HepG2 (cell line): Measurements from ENCODE around the gene RDH13. TPM values are rescaled to one million over a fixed set of nuclear protein-coding genes. Genes with fewer than 3 reads are reported as not detected.
"Not testable (repeated sequence)": the region's sequence is repeated elsewhere in the genome, so short reads cannot be mapped to it uniquely, and the experiment has no call there.

Experiments
- ATAC-seq: fragments of 200-7000 bp; cut with Tn5 transposase; 3 replicates; pipeline ENCODE4 v1.9.1; 2020; ENCODE audit warnings: mild to moderate bottlenecking, moderate library complexity
- BruUV-seq: library from RNA; stranded (reverse); fragments of 400-500 nt; replicated peaks from 2 replicates; lab custom pipeline; 2021; lab: Mats Ljungman, UMichigan
- CTCF ChIA-PET: fragments of 300-600 bp; formaldehyde crosslinking; extraction: SDS; loops from one replicate; lab custom pipeline; 2021; ENCODE audit warnings: low total read pairs, inconsistent platforms, low intra/inter-chr PET ratio; lab: Yijun Ruan, JAX
- POLR2A ChIA-PET: fragments of 350-600 bp; sonication (Branson Sonifier 250); formaldehyde crosslinking; loops from one replicate; lab custom pipeline; 2020; ENCODE audit warnings: antibody characterized with exemption, inconsistent platforms; lab: Yijun Ruan, JAX
- DNase-seq: peaks from one replicate; pipeline ENCODE4 v3.0.0-alpha.2; 2015; ENCODE audit warnings: low spot score
- FAIRE-seq: peaks from 3 replicates; lab custom pipeline; 2011; peaks lifted over from hg19 to GRCh38; lab: Jason Lieb, UNC
- H2AFZ ChIP-seq: one replicate; pipeline ENCODE4 v1.6.1; 2011; ENCODE audit warnings: low read length, inconsistent platforms
- H3K27ac ChIP-seq: fragments of 300-600 bp; 3 replicates; pipeline ENCODE4 v1.8.0; 2011; ENCODE audit warnings: mixed run types, mild to moderate bottlenecking, mixed read lengths, low read length, inconsistent platforms; ENCODE audit not compliant: insufficient read depth; ENCODE audit errors: extremely low read length
- H3K27me3 ChIP-seq, 2 experiments: fragments of 200-600 bp in 1 of 2; 2 replicates in 1 of 2; 3 replicates in 1 of 2; pipeline versions ENCODE4 v1.6.0 to v1.8.0; 2011; ENCODE audit warnings: low read length in 2 of 2, mild to moderate bottlenecking in 2 of 2, moderate library complexity in 2 of 2, inconsistent platforms in 1 of 2; ENCODE audit not compliant: insufficient read depth in 2 of 2, control insufficient read depth in 1 of 2
- H3K36me3 ChIP-seq, 2 experiments: fragments of 200-600 bp in 1 of 2; replicated peaks in 1 of 2; 2 replicates in 1 of 2; 3 replicates in 1 of 2; pipeline versions ENCODE4 v1.5.1 to v1.8.0; 2011; ENCODE audit warnings: low read length in 2 of 2, inconsistent platforms in 1 of 2; ENCODE audit not compliant: insufficient read depth in 2 of 2, control insufficient read depth in 1 of 2
- H3K4me1 ChIP-seq: 2 replicates; pipeline ENCODE4 v1.5.1; 2012; ENCODE audit warnings: low read length, inconsistent platforms; ENCODE audit not compliant: insufficient read depth
- H3K4me2 ChIP-seq: 2 replicates; pipeline ENCODE4 v1.6.0; 2011; ENCODE audit warnings: low read depth, low read length, inconsistent platforms
- H3K4me3 ChIP-seq, 3 experiments: fragments of 200-600 bp in 1 of 3; sonication (generic), shearing (Covaris generic) in 1 of 3; replicated peaks in 1 of 3; 2 replicates each; pipeline ENCODE4 v1.5.1; 2011 to 2016; ENCODE audit warnings: low read length in 3 of 3, inconsistent platforms in 2 of 3, low read depth in 2 of 3, mild to moderate bottlenecking in 2 of 3, control low read depth in 1 of 3, mixed read lengths in 1 of 3; ENCODE audit not compliant: insufficient read depth in 1 of 3
- H3K79me2 ChIP-seq: one replicate; pipeline ENCODE4 v1.6.1; 2011; ENCODE audit warnings: low read length, inconsistent platforms; ENCODE audit not compliant: insufficient read depth
- H3K9ac ChIP-seq: 2 replicates; pipeline ENCODE4 v1.6.0; 2011; ENCODE audit warnings: mild to moderate bottlenecking, low read depth, low read length, inconsistent platforms; ENCODE audit not compliant: insufficient read depth
- H3K9me3 ChIP-seq: 2 replicates; pipeline ENCODE4 v1.5.1; 2012; ENCODE audit warnings: mild to moderate bottlenecking, low read length
- H4K20me1 ChIP-seq: 2 replicates; pipeline ENCODE4 v1.6.0; 2011; ENCODE audit warnings: inconsistent platforms, mild to moderate bottlenecking, low read length, moderate library complexity; ENCODE audit not compliant: insufficient read depth
- WGBS: methylation state at CpG from one replicate; pipeline ENCODE4 v1.1.6; 2017; ENCODE audit warnings: low lambda C conversion rate; 5-methylcytosine and 5-hydroxymethylcytosine counted together
- in situ Hi-C: cut with HindIII; loops from 2 replicates; pipeline ENCODE4 v1.10.0; 2017; ENCODE audit warnings: low pct_unique_long_range_greater_than_20kb; ENCODE audit not compliant: extremely low pct_ligation_motif_present
- intact Hi-C: fragments of 100-400 bp; cut with micrococcal nuclease; formaldehyde crosslinking; loops from one replicate; pipeline ENCODE4 v1.10.0; 2022; ENCODE audit not compliant: unreplicated experiment
- polyA plus RNA-seq, 8 experiments: library from polyadenylated mRNA; depleted of rRNA in 3 of 8; stranded (reverse) in 7 of 8; unstranded in 1 of 8; fragments of >200 nt; fragmentation: Illumina TruSeq in 4 of 8; extraction: Trizol in 4 of 8; gene quantifications; 2 replicates each; pipeline versions ENCODE4 v1.2.1 to v1.2.3, GENCODE V29; 2011 to 2016; ENCODE audit warnings: low read depth in 4 of 8, missing spikeins in 1 of 8, mixed read lengths in 1 of 8; ENCODE audit not compliant: insufficient read depth in 1 of 8
- total RNA-seq, 5 experiments: library from RNA; depleted of rRNA; stranded (reverse); fragments of >200 nt; fragmentation: Illumina TruSeq; extraction: Trizol; gene quantifications; 2 replicates each; pipeline ENCODE4 v1.2.3, GENCODE V29; 2016; ENCODE audit warnings: low read depth in 1 of 5
- TF ChIP-seq, protein P1 (sequence below): sonication (generic); formaldehyde crosslinking; IDR thresholded peaks from 2 replicates; pipeline ENCODE4 v1.9.0; 2022; ENCODE audit warnings: low read depth, missing genetic modification reagents

Gene RDH13
- total and polyA plus RNA-seq, 2 of the 13 experiments (the other 11 are each of a cell fraction or from before 2014, with no cell fraction given), result 13.4 to 21.5 TPM

DNA sequence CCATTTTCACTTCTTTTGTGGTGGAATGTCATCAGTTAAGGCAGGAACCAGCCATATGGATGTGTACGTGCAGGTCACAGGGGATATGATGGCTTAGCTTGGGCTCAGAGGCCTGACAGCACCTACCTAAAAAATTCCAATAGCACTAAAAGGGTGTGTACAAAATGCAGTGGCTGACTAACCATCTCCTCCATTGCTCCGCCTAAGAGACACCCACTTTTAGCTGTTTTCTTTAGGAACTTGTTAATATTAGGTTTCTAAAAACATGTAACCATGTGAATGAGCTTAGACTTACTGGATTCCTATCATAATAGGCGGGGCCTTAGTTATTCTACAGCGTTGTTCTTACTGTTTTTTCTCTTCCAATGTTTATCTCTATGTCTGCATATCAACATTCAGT is 50.6 kb downstream of the RDH13 start (continued):
- TF ChIP-seq, protein P1, sequence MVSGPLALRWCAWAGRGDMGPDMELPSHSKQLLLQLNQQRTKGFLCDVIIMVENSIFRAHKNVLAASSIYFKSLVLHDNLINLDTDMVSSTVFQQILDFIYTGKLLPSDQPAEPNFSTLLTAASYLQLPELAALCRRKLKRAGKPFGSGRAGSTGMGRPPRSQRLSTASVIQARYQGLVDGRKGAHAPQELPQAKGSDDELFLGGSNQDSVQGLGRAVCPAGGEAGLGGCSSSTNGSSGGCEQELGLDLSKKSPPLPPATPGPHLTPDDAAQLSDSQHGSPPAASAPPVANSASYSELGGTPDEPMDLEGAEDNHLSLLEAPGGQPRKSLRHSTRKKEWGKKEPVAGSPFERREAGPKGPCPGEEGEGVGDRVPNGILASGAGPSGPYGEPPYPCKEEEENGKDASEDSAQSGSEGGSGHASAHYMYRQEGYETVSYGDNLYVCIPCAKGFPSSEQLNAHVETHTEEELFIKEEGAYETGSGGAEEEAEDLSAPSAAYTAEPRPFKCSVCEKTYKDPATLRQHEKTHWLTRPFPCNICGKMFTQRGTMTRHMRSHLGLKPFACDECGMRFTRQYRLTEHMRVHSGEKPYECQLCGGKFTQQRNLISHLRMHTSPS (CRISPR knock-in tag), result no peak

DNA sequence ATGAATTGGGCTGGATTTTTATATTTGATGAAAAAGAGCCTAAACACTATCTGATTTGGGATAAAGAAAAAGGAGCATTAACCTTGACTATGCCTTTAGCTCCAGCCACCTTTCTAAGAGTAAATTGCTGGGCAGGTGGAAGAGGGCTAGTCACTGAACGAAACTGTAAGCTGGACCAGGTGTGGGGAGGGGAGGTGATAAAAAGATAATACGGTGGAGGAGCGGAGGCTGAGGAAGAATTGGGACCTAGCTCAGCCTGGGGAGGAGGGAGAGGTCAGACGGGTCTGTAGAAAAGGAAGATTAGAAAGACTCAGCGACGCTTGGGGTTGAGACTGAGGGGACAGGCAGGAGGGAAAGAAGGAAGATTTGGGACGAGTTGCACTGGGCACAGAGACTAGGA is 52.4 kb downstream of the RDH13 start:
- POLR2A ChIA-PET, FAIRE-seq: not testable (repeated sequence)
- 26% methylated on average over 7 of the region's 7 CpGs for WGBS

DNA sequence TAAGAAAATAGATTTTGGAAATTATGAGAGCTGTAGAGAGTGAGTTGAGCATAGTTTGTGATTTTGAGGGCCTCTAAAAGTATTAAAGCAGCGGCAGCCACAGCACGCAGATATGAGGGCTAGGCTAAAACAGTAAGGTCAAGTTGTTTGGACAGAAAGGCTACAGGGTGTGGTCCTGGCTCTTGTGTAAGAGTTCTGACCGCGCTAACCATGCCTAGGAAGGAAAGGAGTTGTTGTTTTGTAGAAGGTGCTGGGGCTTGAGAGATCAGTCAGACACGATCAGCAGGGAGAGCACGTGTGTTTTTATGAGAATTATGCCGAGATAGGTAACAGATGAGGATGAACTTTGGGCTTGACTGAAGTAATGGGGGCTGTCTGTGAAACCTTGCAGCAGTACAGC is 54.2 kb downstream of the RDH13 start:
- POLR2A ChIA-PET, CTCF ChIA-PET, H3K4me3 ChIP-seq, DNase-seq, H3K9ac ChIP-seq, FAIRE-seq, ATAC-seq, H3K27me3 ChIP-seq, H3K27ac ChIP-seq, H2AFZ ChIP-seq, in situ Hi-C loops, BruUV-seq, H3K79me2 ChIP-seq, H3K4me1 ChIP-seq, H3K4me2 ChIP-seq, intact Hi-C loops, H3K36me3 ChIP-seq, H4K20me1 ChIP-seq: not testable (repeated sequence)
- H3K9me3 ChIP-seq, result peaks cover 13% of the 10 kb centered on the region
- 13% methylated on average over 7 of the region's 7 CpGs for WGBS

More for the DNA sequence above, 52.4 kb downstream of the RDH13 start:
- in situ Hi-C loops, H3K9ac ChIP-seq, H3K27ac ChIP-seq, H3K4me1 ChIP-seq, H3K9me3 ChIP-seq, DNase-seq, H4K20me1 ChIP-seq, intact Hi-C loops, H3K4me3 ChIP-seq, H3K79me2 ChIP-seq, BruUV-seq, ATAC-seq, H3K4me2 ChIP-seq, CTCF ChIA-PET, H2AFZ ChIP-seq, H3K36me3 ChIP-seq: not testable (repeated sequence)
- H3K27me3 ChIP-seq, result peaks cover 3 to 16% of the 10 kb centered on the region in 2 experiments; a peak in 4 of 5 replicates

DNA sequence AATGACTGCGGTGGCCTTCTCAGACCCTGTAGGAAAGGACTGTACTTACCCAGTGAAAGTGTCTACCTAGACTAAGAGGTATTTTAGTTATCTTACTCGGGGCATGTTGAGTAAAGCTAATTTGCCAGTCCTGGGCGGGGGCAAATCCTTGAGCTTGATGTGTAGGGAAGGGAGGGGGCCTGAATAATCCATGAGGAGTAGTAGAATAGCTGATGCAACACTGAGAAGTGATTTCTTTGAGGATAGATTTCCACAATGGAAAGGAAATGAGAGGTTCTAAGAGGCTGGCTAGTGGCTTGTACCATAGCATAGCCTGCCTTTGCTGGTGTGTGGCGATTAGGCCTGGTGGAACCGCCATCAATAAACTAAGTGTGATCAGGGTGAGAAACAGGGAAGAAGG is 54.8 kb downstream of the RDH13 start:
- WGBS, result 36% methylated on average over 5 of the region's 5 CpGs
- FAIRE-seq, DNase-seq, H3K27ac ChIP-seq, in situ Hi-C loops, ATAC-seq, H3K4me3 ChIP-seq, H3K79me2 ChIP-seq, H4K20me1 ChIP-seq, CTCF ChIA-PET, H3K4me2 ChIP-seq, H2AFZ ChIP-seq, intact Hi-C loops, H3K9ac ChIP-seq, POLR2A ChIA-PET, H3K27me3 ChIP-seq, BruUV-seq, H3K36me3 ChIP-seq, H3K4me1 ChIP-seq: not testable (repeated sequence)
- peaks cover 13% of the 10 kb centered on the region for H3K9me3 ChIP-seq

DNA sequence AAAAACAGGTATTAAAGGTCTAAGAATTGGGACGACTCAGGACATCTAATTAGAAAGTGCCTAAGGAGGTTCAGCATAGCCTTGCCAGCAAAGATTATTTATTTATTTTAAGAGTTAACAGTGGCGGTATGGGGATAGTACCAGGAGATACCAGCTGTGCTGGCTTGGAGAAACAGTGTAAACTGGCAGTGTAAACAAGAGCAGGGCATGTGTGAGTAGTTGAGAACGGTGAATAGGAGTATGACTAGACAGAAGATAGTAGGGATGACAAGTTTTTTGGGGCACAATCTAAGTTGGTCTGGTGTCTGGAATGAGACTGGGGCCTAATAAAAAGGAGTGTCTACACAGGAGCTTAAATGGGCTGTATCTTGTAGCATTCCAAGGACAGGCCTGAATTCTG is 55.4 kb downstream of the RDH13 start:
- in situ Hi-C loops, H3K79me2 ChIP-seq, H2AFZ ChIP-seq, CTCF ChIA-PET, DNase-seq, H3K4me3 ChIP-seq, POLR2A ChIA-PET, H3K36me3 ChIP-seq, FAIRE-seq, BruUV-seq, H3K9ac ChIP-seq, H3K4me2 ChIP-seq, H3K4me1 ChIP-seq, ATAC-seq, intact Hi-C loops, H3K27ac ChIP-seq, H4K20me1 ChIP-seq, H3K27me3 ChIP-seq: not testable (repeated sequence)
- peaks cover 13% of the 10 kb centered on the region for H3K9me3 ChIP-seq
- 25% methylated on average over 3 of the region's 3 CpGs for WGBS
